GM08714 (cell line): ENCODE data around the gene MKX.

Experiments used
- H3K4me3 ChIP-seq: fragments of 200-500 bp; sonication (Bioruptor generic); 2 replicates; pipeline ENCODE4 v1.5.1; 2014; ENCODE audit warnings: mild to moderate bottlenecking, low read length, inconsistent platforms
- ZNF274 ChIP-seq: IDR thresholded peaks from 2 replicates; pipeline ENCODE4 v1.6.1; 2012; ENCODE audit warnings: mild to moderate bottlenecking, low read depth, low read length

The MKX gene

DNA sequence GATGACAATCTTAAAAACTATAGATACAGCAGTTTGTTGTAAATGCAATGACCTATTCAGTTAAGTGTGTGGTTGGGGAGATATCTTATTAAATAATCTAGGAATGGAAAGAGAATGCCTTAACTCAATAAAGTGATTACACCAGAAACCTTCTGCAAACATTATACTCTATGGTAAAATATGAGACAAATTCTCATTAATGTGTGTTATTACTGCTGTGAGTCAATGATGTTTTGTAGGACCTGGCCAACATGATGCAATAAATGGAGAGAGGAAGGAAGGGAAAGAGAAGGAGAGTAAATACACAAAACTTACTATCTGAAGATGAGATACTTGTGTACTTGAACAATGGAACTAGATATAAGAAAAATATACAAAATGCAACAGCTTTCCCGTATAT lies 25.1 kb downstream of the MKX start:
- no peak for TF ChIP-seq ZNF274

DNA sequence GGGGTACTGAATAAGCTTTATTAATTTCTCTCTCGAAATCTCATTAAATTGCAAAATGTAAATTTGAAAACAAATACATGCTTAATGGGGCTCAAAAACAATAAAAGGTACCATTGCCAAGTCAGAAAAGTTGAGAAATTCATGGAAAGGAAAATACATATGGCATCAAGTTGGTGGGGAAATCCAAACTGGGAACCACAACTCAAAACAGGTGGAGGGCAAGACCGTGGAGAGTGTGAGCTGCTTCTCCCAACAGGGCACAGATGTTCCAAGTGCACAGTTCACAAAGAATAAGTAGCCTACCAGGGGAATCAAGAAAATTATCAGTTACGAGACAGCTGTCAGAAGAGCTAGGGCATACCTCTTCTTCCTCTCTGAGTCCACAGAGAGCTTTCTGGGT lies 26.6 kb downstream of the MKX start:
- TF ChIP-seq ZNF274 = no peak
- H3K4me3 ChIP-seq = no peak overlapping the region

More for the DNA sequence above, 25.1 kb downstream of the MKX start:
- H3K4me3 ChIP-seq = no peak overlapping the region

- no peak overlapping the region for H3K4me3 ChIP-seq
- no peak for TF ChIP-seq ZNF274
Measured at GRCh38 chr10:27717861-27718260, 27.8 kb downstream of the MKX start.

DNA sequence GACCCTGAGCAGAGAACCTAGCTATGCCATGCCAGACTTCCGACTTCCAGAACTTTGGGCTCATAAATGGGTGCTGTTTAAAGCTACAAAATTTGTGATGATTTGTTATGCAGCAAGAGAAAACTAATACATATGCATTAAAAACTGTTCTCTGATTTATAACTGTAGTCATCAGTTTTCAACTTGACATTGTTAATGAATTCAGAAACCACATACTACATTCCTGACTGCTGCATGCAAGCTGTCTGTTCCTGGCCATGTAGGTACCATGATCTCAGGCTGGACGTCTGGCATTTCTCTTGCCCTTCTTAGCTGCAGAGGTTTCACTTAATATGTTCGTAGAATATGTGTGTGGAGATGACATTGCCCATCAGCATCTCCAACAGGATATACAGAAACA lies 28.4 kb downstream of the MKX start:
- no peak for TF ChIP-seq ZNF274
- no peak overlapping the region for H3K4me3 ChIP-seq

- no peak overlapping the region for H3K4me3 ChIP-seq
- TF ChIP-seq ZNF274 = no peak
Measured at GRCh38 chr10:27716521-27716920, 29.1 kb downstream of the MKX start.

DNA sequence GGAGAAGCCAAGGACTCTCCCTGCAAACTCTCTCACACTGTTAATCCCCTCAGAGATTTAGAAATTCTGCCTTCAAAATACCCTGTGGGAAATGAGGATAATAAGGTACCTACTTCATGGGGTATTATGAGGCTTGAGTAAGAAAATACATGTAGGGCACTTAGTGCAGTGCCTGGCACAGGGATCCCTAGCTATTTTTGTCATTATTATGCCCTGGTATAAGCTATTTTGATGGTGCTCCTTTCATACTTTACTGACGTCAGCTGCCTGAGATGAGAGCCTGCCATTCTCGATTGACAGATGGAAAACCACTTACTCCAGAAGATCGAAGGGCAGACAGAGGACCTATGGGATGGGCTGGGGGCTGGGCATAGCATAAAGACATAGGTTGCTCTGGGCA lies 30.1 kb downstream of the MKX start:
- H3K4me3 ChIP-seq = no peak overlapping the region
- no peak for TF ChIP-seq ZNF274

DNA sequence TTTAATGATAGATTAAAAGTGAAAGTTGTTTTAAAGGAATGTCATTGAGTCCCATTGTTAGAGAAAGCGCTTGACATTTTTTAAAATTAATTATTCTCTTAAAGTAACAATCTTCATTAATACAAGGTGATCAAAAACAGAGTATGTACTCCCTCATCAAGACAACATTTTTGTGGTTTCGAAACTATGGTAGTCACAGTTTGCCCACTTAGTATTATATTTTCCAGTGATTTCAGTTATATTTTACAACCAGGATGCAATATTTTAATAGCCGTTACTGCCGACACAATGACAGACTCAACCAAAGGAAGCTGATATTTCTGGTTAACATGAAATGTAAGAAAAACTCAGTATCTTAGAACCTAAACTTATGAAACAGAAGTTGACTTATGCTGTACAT lies 31.3 kb downstream of the MKX start:
- H3K4me3 ChIP-seq = no peak overlapping the region
- TF ChIP-seq ZNF274 = no peak

- no peak for TF ChIP-seq ZNF274
- H3K4me3 ChIP-seq = no peak overlapping the region
Measured at GRCh38 chr10:27713941-27714340, 31.7 kb downstream of the MKX start.

DNA sequence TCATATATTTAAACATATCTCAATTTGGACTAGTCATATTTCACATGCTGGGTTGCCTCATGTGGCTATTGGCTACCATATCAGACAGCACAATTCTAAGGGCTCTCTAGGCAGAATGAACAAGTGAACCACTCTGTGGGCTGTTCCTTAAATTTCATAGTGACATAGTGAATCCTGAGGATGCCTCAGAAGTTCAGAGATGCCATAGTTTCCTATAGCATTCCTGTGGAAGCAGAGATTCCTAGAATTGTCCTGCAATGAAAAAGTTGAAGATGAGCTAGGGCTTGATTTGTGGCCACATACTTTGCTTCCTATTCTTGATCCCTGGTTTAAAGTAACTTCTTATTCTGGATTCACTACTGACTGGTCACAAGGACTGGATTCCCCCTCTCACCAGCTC lies 35.6 kb downstream of the MKX start:
- no peak for TF ChIP-seq ZNF274

DNA sequence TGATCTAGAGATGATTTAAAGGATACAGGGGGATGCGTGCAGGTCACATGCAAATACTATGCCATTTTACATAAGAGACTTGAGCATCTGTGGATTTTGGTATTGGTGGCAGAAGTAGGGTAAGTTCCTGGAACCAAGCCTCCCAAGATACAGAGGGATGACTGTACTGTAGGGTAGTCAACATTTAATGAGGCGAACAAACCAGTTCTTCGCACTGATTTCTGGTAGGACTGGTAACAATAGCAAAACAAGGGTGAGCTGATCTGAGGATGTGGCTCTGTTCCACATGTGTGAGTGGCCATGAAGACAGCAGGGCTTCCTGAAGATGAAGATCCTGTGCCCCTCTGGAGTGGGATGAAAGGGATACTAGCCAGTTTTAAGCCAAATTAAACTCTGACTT lies 36.3 kb downstream of the MKX start:
- no peak overlapping the region for H3K4me3 ChIP-seq
- TF ChIP-seq ZNF274 = no peak

More for the DNA sequence above, 35.6 kb downstream of the MKX start:
- H3K4me3 ChIP-seq = no peak overlapping the region

DNA sequence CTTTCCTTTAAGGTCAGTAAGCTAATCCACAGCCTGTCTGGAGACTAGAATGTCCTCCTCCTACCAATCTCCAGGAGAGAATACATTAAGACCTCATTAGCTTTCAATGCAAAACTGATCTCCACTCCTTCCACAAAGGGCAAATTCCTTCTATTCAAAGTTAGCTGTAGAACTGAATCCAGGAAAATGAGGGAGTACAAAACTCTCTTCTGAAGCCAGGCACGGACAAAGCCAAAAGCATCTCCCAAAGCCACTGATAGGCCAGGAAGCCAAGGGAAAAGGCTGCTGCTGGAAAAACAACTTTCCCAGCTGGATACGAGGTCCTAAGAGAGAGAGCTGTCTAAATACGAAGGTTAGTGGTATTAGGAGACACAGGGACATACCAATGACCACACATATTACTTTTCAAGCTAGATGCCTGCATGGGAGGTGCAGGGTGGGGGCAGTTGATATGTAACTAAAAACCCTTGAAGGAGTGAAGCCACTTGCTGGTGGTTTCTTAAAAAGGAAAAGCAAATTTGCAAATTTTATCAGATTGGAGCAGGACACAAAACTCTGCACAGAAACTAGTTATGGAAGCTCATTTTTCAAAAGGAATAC lies 43.6 kb downstream of the MKX start:
- no peak overlapping the region for H3K4me3 ChIP-seq
- TF ChIP-seq ZNF274 = no peak

GRCh38 chr10:27699776-27700175 lies 45.8 kb downstream of the MKX start:
- no peak overlapping the region for H3K4me3 ChIP-seq
- no peak for TF ChIP-seq ZNF274

DNA sequence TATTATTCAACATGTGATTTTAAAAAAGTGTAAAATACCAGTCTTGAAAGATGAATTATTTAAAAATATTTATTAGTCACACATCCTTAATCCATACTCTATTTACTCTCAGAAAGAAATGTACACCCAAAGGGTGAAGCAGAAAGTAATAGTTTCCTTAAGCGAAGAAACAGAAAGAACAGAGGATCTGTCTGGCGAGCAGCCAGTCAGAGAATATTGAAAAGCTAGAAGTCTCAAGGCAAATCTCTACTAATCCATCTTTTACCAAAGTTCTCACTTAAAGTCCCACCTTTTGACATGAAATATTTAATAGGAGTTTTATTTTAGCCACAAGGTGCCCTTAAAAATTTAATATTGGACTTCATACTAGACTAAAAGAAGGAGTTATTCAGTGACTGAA lies 46.7 kb downstream of the MKX start:
- TF ChIP-seq ZNF274 = no peak
- H3K4me3 ChIP-seq = no peak overlapping the region

DNA sequence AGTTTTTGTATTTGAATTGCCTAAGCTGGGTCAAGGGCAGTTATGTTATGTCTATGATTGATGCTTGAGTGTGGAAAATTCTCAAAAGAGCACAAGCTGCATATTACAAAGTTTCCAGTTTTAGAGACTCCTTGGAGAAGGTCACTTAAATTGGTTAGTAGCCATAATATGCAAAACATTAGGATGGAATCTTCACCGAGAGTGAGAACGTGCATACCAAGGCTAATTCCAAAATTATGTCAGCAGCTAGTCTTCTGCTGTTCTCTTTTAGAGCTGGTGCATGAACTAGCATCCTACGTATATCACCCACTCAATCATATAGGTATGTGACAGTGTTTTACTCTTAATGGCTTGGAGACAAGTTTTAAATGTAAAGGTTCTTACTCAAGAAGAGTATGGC lies 49.2 kb downstream of the MKX start:
- H3K4me3 ChIP-seq = no peak overlapping the region
- no peak for TF ChIP-seq ZNF274

- no peak overlapping the region for H3K4me3 ChIP-seq
- no peak for TF ChIP-seq ZNF274
Measured at GRCh38 chr10:27695706-27696105, 49.9 kb downstream of the MKX start.

- no peak overlapping the region for H3K4me3 ChIP-seq
- no peak for TF ChIP-seq ZNF274
Measured at GRCh38 chr10:27695088-27695487, 50.5 kb downstream of the MKX start.
